GM12864 (cell line): Measurements from ENCODE around the gene TMEM53.

Experiments
- DNase-seq: peaks from one replicate; pipeline ENCODE4 v3.0.0-alpha.2; 2011; ENCODE audit warnings: low read depth
- H3K4me3 ChIP-seq: 2 replicates; pipeline ENCODE4 v1.5.1; 2011; ENCODE audit warnings: mild to moderate bottlenecking, low read depth, low read length, control low read depth
- CTCF ChIP-seq: IDR thresholded peaks from 2 replicates; pipeline ENCODE4 v1.5.1; 2011; ENCODE audit warnings: low read depth, mild to moderate bottlenecking, moderate library complexity, low read length, control low read depth, inconsistent platforms; ENCODE audit errors: missing control alignments

Gene TMEM53

GRCh38 chr1:44630116-44630515 is 44.2 kb downstream of the TMEM53 start:
- no peak overlapping the region for H3K4me3 ChIP-seq
- no peak for DNase-seq
- TF ChIP-seq CTCF = no peak

- DNase-seq = no peak
- TF ChIP-seq CTCF = no peak
- no peak overlapping the region for H3K4me3 ChIP-seq
Measured at GRCh38 chr1:44628962-44629756, 45.1 kb downstream of the TMEM53 start.

GRCh38 chr1:44625348-44625747 is 48.9 kb downstream of the TMEM53 start:
- DNase-seq = no peak
- H3K4me3 ChIP-seq = no peak overlapping the region

GRCh38 chr1:44624268-44624901 is 49.9 kb downstream of the TMEM53 start:
- no peak for TF ChIP-seq CTCF
- DNase-seq = no peak
- H3K4me3 ChIP-seq = no peak overlapping the region

More at GRCh38 chr1:44625348-44625747, 48.9 kb downstream of the TMEM53 start:
- no peak for TF ChIP-seq CTCF

GRCh38 chr1:44621841-44622286 is 52.4 kb downstream of the TMEM53 start:
- TF ChIP-seq CTCF = no peak
- no peak overlapping the region for H3K4me3 ChIP-seq
- no peak for DNase-seq

GRCh38 chr1:44620072-44620471 is 54.2 kb downstream of the TMEM53 start:
- TF ChIP-seq CTCF = no peak
- no peak overlapping the region for H3K4me3 ChIP-seq
- no peak for DNase-seq
